Sigmoid colon (tissue), 7 donors: Measurements from ENCODE around the gene SRSF7. TPM values are rescaled to one million over a fixed set of nuclear protein-coding genes. Genes with fewer than 3 reads are reported as not detected.

ENCODE experiments used
- DNase-seq: peaks from one replicate; pipeline ENCODE4 v3.0.0-alpha.2; 2019
- H3K27ac ChIP-seq, 4 donors: fragments of 200-600 bp; sonication (generic); one replicate each; pipeline ENCODE4 v1.5.1; 2016 to 2019; ENCODE audit warnings: mild to moderate bottlenecking in 1 of 4
- H3K27me3 ChIP-seq, 3 donors: fragments of 200-600 bp; sonication (generic); one replicate each; pipeline ENCODE4 v1.5.1; 2019; ENCODE audit warnings: mild to moderate bottlenecking in 1 of 3
- H3K36me3 ChIP-seq, 4 donors: fragments of 200-600 bp; sonication (generic); one replicate each; pipeline ENCODE4 v1.5.1; 2016 to 2019
- H3K4me1 ChIP-seq, 4 donors: fragments of 200-600 bp; sonication (generic); one replicate each; pipeline ENCODE4 v1.5.1; 2017 to 2019
- H3K4me3 ChIP-seq, 4 donors: fragments of 200-600 bp; sonication (generic); one replicate each; pipeline ENCODE4 v1.5.1; 2017 to 2019; ENCODE audit warnings: mild to moderate bottlenecking in 2 of 4, moderate library complexity in 1 of 4
- H3K9me3 ChIP-seq, 4 donors: fragments of 200-600 bp in 3 of 4; sonication (generic) in 3 of 4; one replicate each; pipeline versions ENCODE4 v1.5.1 to v1.6.1; 2013 to 2019
- CTCF ChIP-seq, 4 experiments: fragments of 450-650 bp in 3 of 4; fragments of 200-600 bp in 1 of 4; IDR thresholded peaks; one replicate each; pipeline ENCODE4 v1.5.1; 2016 to 2019; ENCODE audit warnings: antibody characterized with exemption in 4 of 4, mild to moderate bottlenecking in 3 of 4, moderate library complexity in 2 of 4
- EP300 ChIP-seq, 4 donors: sonication (generic); formaldehyde crosslinking; IDR thresholded peaks; one replicate each; pipeline ENCODE4 v1.6.1; 2017; ENCODE audit warnings: antibody characterized with exemption in 4 of 4
- POLR2A ChIP-seq, 2 donors: fragments of 450-650 bp; IDR thresholded peaks; one replicate each; pipeline ENCODE4 v1.6.1; 2016; ENCODE audit warnings: antibody characterized with exemption in 2 of 2, mild to moderate bottlenecking in 2 of 2, moderate library complexity in 2 of 2
- POLR2AphosphoS5 ChIP-seq, 4 donors: sonication (generic); formaldehyde crosslinking; IDR thresholded peaks; one replicate each; pipeline ENCODE4 v1.6.1; 2017; ENCODE audit warnings: antibody characterized with exemption in 4 of 4
- WGBS, 2 donors: extraction: QIAGEN DNeasy Blood & Tissue Kit; methylation state at CpG; one replicate each; pipeline ENCODE4 v1.1.7; 2013; 5-methylcytosine and 5-hydroxymethylcytosine counted together
- intact Hi-C: fragments of 100-400 bp; cut with DNase I; formaldehyde crosslinking; loops from one replicate; pipeline ENCODE4 v1.15.1; 2023
- polyA plus RNA-seq, 3 donors: library from polyadenylated mRNA; stranded (reverse); fragments of 200-250 nt; gene quantifications; one replicate each; pipeline ENCODE4 v1.2.3, GENCODE V29; 2013
- total RNA-seq, 4 donors: library from RNA; depleted of rRNA; stranded (reverse); fragments of >200 nt; gene quantifications; one replicate each; pipeline ENCODE4 v1.1.0, GENCODE V29; 2016
- donor health status: healthy with polysubstance abuse.
- donor health status: Bipolar disorder and iron deficiency.
- donor health status: healthy.

Gene SRSF7
- total and polyA plus RNA-seq, 7 donors = 55.9 to 146 (median 83.8) TPM

DNA sequence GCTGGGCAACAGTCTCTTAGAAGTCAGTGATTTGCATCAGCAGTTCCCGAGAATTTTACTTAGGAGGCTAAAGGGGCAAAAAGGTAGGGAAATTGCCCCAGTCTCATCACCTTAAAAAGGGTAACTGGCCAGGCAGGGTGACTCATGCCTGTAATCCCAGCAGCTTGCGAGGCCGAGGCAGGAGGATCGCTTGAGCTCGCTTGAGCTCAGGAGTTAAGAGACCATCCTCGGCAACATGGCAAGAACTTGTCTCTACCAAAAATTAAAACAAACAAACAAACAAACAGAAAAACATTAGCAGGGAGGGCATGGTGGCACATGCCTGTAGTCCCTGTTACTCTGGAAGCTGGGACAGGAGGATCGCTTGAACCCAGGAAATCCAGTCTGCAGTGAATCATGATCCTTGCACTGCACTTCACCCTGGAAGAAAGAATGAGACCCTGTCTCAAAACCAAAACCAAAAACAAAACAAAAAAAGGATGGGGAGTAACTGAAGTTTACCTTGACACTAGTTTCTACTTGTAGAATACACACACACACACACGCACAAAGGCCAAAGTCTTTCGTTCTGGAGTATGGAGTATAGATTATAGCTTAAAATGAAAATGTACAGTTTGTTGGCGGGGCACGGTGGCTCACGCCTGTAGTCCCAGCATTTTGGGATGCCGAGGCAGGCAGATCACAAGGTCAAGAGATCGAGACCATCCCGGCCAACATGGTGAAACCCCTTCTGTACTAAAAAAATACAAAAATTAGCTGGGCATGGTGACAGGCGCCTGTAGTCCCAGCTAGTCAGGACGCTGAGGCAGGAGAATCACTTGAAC, 24.1 kb upstream of the SRSF7 start:
- peaks cover 0 to 11% (median 8%) of the 10 kb centered on the region in 4 donors for H3K4me1 ChIP-seq
- WGBS, 2 donors = 85 to 87% methylated on average over 17 of the region's 17 CpGs
- H3K4me3 ChIP-seq = no peak overlapping the region
- no peak for DNase-seq
- no peak overlapping the region for H3K27ac ChIP-seq
- H3K9me3 ChIP-seq = no peaks in the 10 kb centered on the region
- H3K27me3 ChIP-seq = no peaks in the 10 kb centered on the region
- H3K36me3 ChIP-seq = peaks cover 0 to under 1% (median 0%) of the 10 kb centered on the region in 4 donors
- TF ChIP-seq POLR2A (IDR thresholded peaks at IDR 0.05) (no peak), POLR2AphosphoS5 (IDR thresholded peaks at IDR 0.05) (no peak), EP300 (IDR thresholded peaks at IDR 0.05) (no peak), CTCF (IDR thresholded peaks at IDR 0.05) (no peak)
- intact Hi-C loops = no loop called here

DNA sequence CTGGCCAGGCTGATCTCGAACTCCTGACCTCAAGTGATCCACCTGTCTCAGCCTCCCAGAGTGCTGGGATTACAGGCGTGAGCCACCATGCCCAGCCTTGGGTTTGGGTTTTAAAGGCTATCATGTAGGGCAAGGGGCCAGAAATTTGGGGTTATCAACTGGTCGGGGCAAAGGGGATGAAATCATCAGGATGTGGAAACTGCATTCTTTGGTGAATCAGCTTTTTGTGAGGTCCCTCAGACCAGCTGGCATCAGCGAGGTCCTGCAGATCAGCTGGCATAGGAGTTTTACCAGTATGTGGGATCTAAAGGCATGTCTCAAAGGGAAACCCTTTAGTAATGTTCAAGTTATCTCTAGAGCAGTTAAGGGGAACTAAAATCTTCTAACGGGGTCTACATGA, 20.5 kb upstream of the SRSF7 start:
- no peaks in the 10 kb centered on the region for H3K4me1 ChIP-seq
- no peaks in the 10 kb centered on the region for H3K27me3 ChIP-seq
- no peaks in the 10 kb centered on the region for H3K9me3 ChIP-seq
- intact Hi-C loops = no loop called here
- no peaks in the 10 kb centered on the region for H3K36me3 ChIP-seq
- DNase-seq = no peak
- TF ChIP-seq POLR2A (IDR thresholded peaks at IDR 0.05) (no peak), POLR2AphosphoS5 (IDR thresholded peaks at IDR 0.05) (no peak), EP300 (IDR thresholded peaks at IDR 0.05) (no peak), CTCF (IDR thresholded peaks at IDR 0.05) (no peak)
- no peak overlapping the region for H3K4me3 ChIP-seq
- WGBS, 2 donors = 73 to 75% methylated on average over 5 of the region's 5 CpGs
- H3K27ac ChIP-seq = no peak overlapping the region

- DNase-seq = no peak
- 89 to 92% methylated on average over 5 of the region's 5 CpGs for WGBS, 2 donors
- Histone ChIP-seq H3K27me3 (no peaks in the 10 kb centered on the region), H3K27ac (no peak overlapping the region), H3K4me1 (no peaks in the 10 kb centered on the region), H3K9me3 (no peaks in the 10 kb centered on the region), H3K4me3 (no peak overlapping the region), H3K36me3 (no peaks in the 10 kb centered on the region)
- no peak for TF ChIP-seq POLR2A (IDR thresholded peaks at IDR 0.05)
- TF ChIP-seq EP300 (IDR thresholded peaks at IDR 0.05) = no peak
- no peak for TF ChIP-seq CTCF (IDR thresholded peaks at IDR 0.05)
- no peak for TF ChIP-seq POLR2AphosphoS5 (IDR thresholded peaks at IDR 0.05)
- intact Hi-C loops = no loop called here
These were observed 14.4 kb upstream of the SRSF7 start for GRCh38 chr2:38765551-38765950.

DNA sequence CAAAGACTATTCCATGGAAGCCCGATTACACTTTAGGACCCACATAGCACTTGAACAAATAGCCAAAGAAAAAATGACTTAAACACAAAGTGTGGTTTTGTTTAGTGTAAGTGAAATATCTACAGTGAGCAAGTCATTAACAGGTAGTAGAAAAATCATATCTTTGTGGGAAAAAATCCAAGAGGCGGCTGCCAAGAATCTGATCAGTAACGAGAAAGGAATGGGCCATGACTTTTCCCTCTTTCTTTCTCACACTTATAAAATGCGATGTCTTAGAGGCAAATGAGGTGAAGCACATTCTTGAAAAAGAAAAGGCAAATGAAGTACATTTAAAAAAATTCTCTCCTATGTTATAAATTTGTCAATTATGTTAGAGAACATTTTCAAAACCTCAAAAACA, 14.0 kb upstream of the SRSF7 start:
- Histone ChIP-seq H3K4me1 (no peaks in the 10 kb centered on the region), H3K4me3 (no peak overlapping the region), H3K27ac (no peak overlapping the region), H3K9me3 (no peaks in the 10 kb centered on the region), H3K36me3 (no peaks in the 10 kb centered on the region), H3K27me3 (no peaks in the 10 kb centered on the region)
- TF ChIP-seq CTCF (IDR thresholded peaks at IDR 0.05) (no peak), POLR2A (IDR thresholded peaks at IDR 0.05) (no peak), EP300 (IDR thresholded peaks at IDR 0.05) (no peak), POLR2AphosphoS5 (IDR thresholded peaks at IDR 0.05) (no peak)
- intact Hi-C loops = no loop called here
- DNase-seq = no peak
- 88 to 92% methylated on average over 4 of the region's 4 CpGs for WGBS, 2 donors
